Putamen (tissue), 1 donor: ENCODE data around the gene ARHGAP20.

Experiments
- DNase-seq: peaks from one replicate; pipeline ENCODE4 v3.0.0-alpha.2; 2016; ENCODE audit warnings: low spot score

ARHGAP20 gene

GRCh38 chr11:110711776-110712658 is at the start of gene ARHGAP20:
ARHGAP20 (minus strand) TSS chr11:110712437; CDS start chr11:110712231, 206 bp downstream.
- DNase-seq = peak; percentile 56

DNA sequence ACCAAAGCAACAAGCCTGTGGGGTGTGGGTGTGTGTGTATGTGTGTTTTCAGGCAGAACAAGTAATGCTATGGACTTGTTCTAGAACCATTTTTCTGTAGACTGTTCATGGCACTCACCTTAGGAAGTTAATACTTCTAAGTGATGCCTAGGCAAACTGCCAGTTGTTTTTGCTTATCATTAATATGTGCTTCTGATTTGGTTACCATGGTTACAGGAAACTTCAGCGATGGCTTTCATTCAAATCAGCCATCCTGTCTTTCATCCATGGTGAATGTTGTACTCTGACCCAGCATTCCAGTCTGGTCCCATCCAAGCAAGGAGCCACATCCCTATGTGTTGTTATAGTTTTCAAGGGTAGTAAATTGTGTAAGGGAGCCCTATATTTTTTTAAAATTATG is 49.8 kb upstream of the ARHGAP20 start:
- no peak for DNase-seq

- no peak for DNase-seq
Observed at GRCh38 chr11:110761131-110761530, 48.9 kb upstream of the ARHGAP20 start.

DNA sequence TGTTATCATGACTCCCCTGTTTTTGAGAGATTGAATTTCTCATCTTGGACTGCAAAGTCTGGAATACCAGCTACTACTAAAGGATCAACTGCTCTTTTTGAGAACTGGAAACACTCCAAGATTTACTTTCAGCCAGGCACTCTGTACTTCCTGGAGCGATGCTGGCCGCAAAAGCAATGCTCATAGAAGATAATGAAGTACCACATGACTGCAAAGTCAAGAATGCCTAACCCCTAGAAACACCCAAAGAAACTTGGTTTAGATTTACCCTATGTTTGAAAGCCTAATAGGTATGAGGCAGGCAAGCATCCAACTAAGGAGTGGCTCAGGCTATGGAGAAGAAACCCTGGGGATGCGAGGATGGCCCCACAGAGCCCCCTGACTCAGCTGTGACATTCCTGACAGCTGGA is 47.7 kb upstream of the ARHGAP20 start:
- no peak for DNase-seq

- no peak for DNase-seq
Observed at GRCh38 chr11:110757962-110758755, 45.9 kb upstream of the ARHGAP20 start.

- no peak for DNase-seq
Observed at GRCh38 chr11:110757066-110757465, 44.8 kb upstream of the ARHGAP20 start.

GRCh38 chr11:110755941-110756340 is 43.7 kb upstream of the ARHGAP20 start:
- DNase-seq = no peak

- DNase-seq = no peak
Observed at GRCh38 chr11:110752890-110753289, 40.7 kb upstream of the ARHGAP20 start.

DNA sequence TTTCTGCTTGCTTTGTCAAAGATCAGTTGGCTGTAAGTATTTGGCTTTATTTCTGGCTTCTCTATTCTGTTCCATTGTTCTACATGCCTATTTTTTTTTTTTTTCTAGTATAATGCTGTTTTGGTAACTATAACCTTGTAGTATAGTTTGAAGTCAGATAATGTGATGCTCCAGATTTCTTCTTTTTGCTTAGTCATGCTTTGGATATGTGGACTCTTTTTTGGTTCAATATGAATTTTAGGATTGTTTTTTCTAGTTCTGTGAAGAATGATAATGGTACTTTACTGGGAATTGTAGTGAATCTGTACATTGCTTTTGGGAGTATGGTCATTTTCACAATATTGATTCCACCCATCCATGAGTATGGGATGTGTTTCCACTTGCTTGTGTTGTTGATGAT is 37.9 kb upstream of the ARHGAP20 start:
- DNase-seq = no peak

GRCh38 chr11:110747531-110747930 is 35.3 kb upstream of the ARHGAP20 start:
- DNase-seq = no peak

DNA sequence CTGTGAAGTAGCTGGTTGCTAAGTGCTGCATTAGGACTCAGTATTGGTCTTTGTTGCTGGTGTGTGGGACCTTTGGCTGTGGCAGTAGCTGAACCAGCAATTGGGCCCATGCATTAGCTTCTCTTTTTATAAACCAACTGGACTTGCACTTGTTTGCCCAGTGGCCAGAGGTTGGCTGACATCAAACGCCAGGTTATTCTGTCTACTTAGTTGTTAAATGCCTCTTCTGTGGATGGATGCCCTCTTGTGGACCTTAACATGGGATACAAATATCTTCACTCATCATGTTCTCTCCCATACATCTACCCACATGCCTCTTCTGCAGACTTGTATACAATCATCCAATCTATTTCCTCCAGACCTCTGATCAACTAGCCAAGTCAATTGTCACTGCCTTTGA is 26.4 kb upstream of the ARHGAP20 start:
- no peak for DNase-seq

DNA sequence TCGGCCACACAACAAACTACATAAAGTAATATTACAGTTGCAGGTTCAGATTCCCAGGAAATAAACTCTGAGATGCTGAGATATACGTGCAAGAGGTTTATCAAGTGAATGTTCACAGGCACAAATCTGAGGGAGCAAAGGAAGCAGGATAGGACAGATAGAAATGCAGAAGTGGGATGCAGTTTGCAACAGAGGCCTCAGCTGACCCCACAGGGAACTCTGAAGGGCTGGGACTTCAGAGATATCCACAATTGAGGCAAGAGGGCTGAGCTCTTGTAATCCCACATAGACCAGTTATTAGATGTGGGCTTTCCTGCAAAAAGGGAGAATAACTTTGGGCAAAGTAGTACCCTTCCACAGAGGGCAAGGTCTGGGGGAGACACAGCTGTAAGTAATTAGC is 25.4 kb upstream of the ARHGAP20 start:
- DNase-seq = no peak

DNA sequence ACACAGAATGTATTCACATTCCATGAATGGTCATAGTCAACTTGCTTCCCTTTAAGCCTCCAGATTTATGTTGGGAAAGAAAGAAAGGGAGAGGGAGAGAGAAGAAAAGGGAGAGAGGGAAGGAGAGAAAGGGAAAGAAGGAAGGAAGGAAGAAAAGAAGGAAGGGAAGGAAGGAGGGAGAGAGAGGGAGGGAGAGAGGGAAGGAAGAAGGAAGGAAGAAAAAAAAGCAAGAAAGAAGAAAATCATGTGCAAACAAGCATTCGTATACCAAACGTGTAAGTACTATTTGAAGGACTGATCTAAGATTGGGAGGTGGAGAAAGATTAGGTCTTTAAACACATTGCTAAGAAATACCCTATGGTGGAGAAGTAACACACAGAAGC is 23.9 kb upstream of the ARHGAP20 start:
- no peak for DNase-seq

GRCh38 chr11:110735455-110736170 is 23.4 kb upstream of the ARHGAP20 start:
- DNase-seq = no peak

- DNase-seq = no peak
Observed at GRCh38 chr11:110734790-110735189, 22.6 kb upstream of the ARHGAP20 start.

DNA sequence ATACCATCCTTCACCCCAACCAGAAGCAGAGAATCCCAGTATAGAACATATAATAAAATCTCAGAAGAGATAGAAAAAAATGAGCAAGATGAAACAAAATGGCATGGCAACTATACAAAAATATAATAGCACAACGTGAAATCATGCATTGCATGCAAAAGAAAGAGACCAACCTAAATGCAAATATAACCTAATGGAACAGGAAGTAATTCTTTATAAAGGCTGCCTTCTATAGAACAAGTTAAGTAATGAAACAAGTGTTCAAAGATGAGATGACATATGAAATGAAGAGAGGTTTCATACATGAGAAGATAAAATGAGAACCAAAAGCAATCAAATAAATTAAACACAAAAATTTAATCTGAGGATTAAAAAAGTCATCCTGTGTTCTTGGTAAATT is 18.5 kb upstream of the ARHGAP20 start:
- DNase-seq = no peak

- DNase-seq = no peak
Observed at GRCh38 chr11:110728883-110729282, 16.6 kb upstream of the ARHGAP20 start.

- no peak for DNase-seq
Observed at GRCh38 chr11:110728476-110728875, 16.2 kb upstream of the ARHGAP20 start.

DNA sequence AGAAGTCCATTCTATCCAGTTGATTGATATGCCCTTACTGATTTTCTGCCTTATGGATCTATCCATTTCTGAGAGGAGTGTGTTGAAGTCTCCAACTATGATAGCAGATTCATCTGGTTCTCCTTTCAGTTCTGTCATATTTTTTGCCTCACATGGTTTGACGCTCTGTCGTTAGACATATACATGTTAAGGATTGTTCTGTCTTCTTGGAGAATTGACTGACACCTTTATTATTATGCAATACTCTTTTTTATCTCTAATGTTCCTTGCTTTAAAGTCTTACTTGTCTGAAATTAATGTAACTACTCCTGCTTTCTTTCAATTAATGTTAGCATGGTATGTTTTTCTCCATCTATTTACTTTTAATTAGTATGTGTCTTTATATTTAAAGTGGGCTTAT is 12.1 kb upstream of the ARHGAP20 start:
- no peak for DNase-seq

DNA sequence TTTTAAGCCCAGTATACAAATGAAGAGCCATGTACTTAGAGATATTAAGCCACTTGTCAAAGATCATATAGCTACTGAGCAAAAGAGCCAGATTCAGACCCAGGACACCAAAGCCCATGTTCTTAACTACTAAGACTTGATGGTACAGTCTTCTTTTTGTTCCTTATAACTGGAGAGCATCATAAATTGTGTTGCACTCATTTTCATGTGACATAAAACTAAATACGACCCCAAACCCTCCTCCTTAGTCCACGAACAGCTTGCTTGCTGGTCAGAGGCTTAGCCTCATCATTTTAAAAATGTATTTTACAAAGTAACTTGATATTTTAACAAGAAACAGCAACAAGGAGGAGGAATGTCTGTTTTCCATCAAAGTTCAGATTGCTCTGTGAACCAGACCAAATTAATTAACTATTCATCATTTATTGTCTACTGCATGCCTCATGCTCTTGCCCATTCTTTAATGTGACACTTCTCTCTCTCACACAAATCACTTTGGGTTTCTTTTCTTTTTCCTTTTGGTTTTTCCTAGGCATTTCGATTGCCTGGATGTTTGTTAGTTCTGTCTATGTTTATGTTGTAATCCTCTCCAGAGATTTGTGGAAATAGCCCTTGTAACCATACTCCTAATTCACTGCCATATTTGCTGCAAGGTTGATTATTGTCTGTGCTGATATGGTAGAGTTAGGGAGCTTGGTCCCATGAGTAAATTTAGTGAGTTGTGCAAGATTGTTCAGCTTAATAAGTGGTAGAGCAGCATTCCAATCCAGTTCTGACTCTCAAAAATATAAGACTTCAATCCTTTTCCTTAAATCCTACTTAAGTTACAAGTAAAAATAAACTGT is 8.4 kb upstream of the ARHGAP20 start:
- DNase-seq = no peak

GRCh38 chr11:110716361-110716760 is 4.1 kb upstream of the ARHGAP20 start:
- no peak for DNase-seq

- no peak for DNase-seq
Observed at GRCh38 chr11:110715541-110715940, 3.3 kb upstream of the ARHGAP20 start.
